Muscle of arm (tissue), 12 donors: ENCODE results near the gene FRAS1. TPM values are rescaled to one million over a fixed set of nuclear protein-coding genes. Genes with fewer than 3 reads are reported as not detected.

ENCODE experiments used
- DNase-seq: peaks from one replicate; pipeline ENCODE4 v3.0.0-alpha.2; 2013
- polyA plus RNA-seq, 12 donors: library from polyadenylated mRNA; unstranded; fragments of 120-200 nt; gene quantifications; one replicate each; pipeline ENCODE4 v1.2.1, GENCODE V29; 2013; ENCODE audit not compliant: insufficient read length in 12 of 12

Gene FRAS1
- polyA plus RNA-seq, 12 donors: 5.0 to 19.8 (median 8.0) TPM; not detected in 1

- DNase-seq: no peak
Measured at GRCh38 chr4:78509043-78509442, 451.9 kb downstream of the FRAS1 start.

GRCh38 chr4:78510108-78510507 is 453.0 kb downstream of the FRAS1 start:
- DNase-seq: no peak

- no peak for DNase-seq
Measured at GRCh38 chr4:78510681-78511080, 453.6 kb downstream of the FRAS1 start.

GRCh38 chr4:78512357-78512920 is 455.3 kb downstream of the FRAS1 start:
- no peak for DNase-seq

- no peak for DNase-seq
Measured at GRCh38 chr4:78513411-78513975, 456.4 kb downstream of the FRAS1 start.

GRCh38 chr4:78517050-78517652 is 460.0 kb downstream of the FRAS1 start:
- DNase-seq: peak; percentile 33

- no peak for DNase-seq
Measured at GRCh38 chr4:78518561-78518960, 461.4 kb downstream of the FRAS1 start.

GRCh38 chr4:78519962-78520361 is 462.8 kb downstream of the FRAS1 start:
- no peak for DNase-seq

GRCh38 chr4:78520808-78521226 is 463.7 kb downstream of the FRAS1 start:
- DNase-seq: peak; percentile 49

- DNase-seq: no peak
Measured at GRCh38 chr4:78524009-78524408, 466.9 kb downstream of the FRAS1 start.

GRCh38 chr4:78525559-78525958 is 468.4 kb downstream of the FRAS1 start:
- no peak for DNase-seq

GRCh38 chr4:78527103-78527502 is 470.0 kb downstream of the FRAS1 start:
- DNase-seq: no peak

GRCh38 chr4:78527555-78527954 is 470.4 kb downstream of the FRAS1 start:
- DNase-seq: no peak

GRCh38 chr4:78528327-78528726 is 471.2 kb downstream of the FRAS1 start:
- DNase-seq: no peak

GRCh38 chr4:78529569-78530209 is 472.6 kb downstream of the FRAS1 start:
- DNase-seq: no peak

GRCh38 chr4:78532046-78532445 is 474.9 kb downstream of the FRAS1 start:
- DNase-seq: no peak

- no peak for DNase-seq
Measured at GRCh38 chr4:78533854-78534253, 476.7 kb downstream of the FRAS1 start.

GRCh38 chr4:78534286-78534955 is 477.3 kb downstream of the FRAS1 start:
- no peak for DNase-seq

- DNase-seq: no peak
Measured at GRCh38 chr4:78542373-78542772, 485.2 kb downstream of the FRAS1 start.

- no peak for DNase-seq
Measured at GRCh38 chr4:78543424-78544125, 486.5 kb downstream of the FRAS1 start.

GRCh38 chr4:78544678-78545077 is 487.6 kb downstream of the FRAS1 start:
- no peak for DNase-seq
